Uterus (tissue), 2 donors: ENCODE data around the gene GKN1.

Experiments used
- POLR2A ChIP-seq, 2 donors: fragments of 450-650 bp; IDR thresholded peaks; one replicate each; pipeline ENCODE4 v1.6.1; 2016; ENCODE audit warnings: antibody characterized with exemption in 2 of 2, mild to moderate bottlenecking in 1 of 2, moderate library complexity in 1 of 2
- TF ChIP-seq, protein P1 (sequence below), 4 experiments: fragments of 200-600 bp in 2 of 4; fragments of 450-650 bp in 2 of 4; sonication (generic) in 2 of 4; IDR thresholded peaks; one replicate each; pipeline ENCODE4 v1.5.1; 2016 to 2019; ENCODE audit warnings: antibody characterized with exemption in 4 of 4, mild to moderate bottlenecking in 2 of 4, moderate library complexity in 1 of 4

DNA sequence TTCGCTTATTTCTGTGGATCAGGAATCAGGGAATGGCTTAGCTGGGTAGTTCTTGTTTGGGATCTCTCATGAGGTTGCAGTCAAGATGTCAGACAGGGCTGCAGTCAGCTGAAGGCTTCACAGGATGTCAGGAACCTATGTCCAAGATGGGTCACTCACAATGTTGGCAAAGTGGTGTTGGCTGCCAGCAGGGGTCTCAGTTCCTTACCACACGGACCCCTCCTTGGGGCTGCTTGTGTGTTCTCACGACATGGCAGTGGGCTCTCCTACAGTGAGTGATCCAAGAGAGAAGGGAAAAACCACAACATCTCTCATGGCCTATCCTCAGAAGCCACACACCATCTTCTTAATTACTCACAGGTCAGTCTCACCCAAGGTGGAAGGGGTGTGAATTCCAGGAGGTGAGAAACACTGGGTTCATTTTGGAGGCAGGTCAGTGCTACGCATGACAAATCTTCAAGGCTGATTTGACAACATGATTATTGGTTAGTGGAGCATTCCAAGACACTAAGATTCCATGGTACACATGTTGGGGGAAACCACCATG, 37.2 kb downstream of the GKN1 start:
- TF ChIP-seq, protein P1, sequence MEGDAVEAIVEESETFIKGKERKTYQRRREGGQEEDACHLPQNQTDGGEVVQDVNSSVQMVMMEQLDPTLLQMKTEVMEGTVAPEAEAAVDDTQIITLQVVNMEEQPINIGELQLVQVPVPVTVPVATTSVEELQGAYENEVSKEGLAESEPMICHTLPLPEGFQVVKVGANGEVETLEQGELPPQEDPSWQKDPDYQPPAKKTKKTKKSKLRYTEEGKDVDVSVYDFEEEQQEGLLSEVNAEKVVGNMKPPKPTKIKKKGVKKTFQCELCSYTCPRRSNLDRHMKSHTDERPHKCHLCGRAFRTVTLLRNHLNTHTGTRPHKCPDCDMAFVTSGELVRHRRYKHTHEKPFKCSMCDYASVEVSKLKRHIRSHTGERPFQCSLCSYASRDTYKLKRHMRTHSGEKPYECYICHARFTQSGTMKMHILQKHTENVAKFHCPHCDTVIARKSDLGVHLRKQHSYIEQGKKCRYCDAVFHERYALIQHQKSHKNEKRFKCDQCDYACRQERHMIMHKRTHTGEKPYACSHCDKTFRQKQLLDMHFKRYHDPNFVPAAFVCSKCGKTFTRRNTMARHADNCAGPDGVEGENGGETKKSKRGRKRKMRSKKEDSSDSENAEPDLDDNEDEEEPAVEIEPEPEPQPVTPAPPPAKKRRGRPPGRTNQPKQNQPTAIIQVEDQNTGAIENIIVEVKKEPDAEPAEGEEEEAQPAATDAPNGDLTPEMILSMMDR (IDR thresholded peaks at IDR 0.05): no peak
- no peak for TF ChIP-seq POLR2A (IDR thresholded peaks at IDR 0.05)
